Mesenchymal stem cell (in vitro differentiated cells and primary cell): ENCODE measurements around the gene CILP2.

Source experiments
- DNase-seq: peaks from one replicate; pipeline ENCODE4 v3.0.0-alpha.2; 2013
- H2AFZ ChIP-seq: one replicate; pipeline ENCODE4 v1.6.1; 2013; ENCODE audit warnings: low read depth, mild to moderate bottlenecking, control low read depth, inconsistent platforms, low read length, moderate library complexity
- H2AK5ac ChIP-seq: 2 replicates; pipeline ENCODE4 v1.6.1; 2013; ENCODE audit warnings: low read length, moderate library complexity, mild to moderate bottlenecking, inconsistent platforms; ENCODE audit not compliant: severe bottlenecking
- H2BK120ac ChIP-seq: one replicate; pipeline ENCODE4 v1.6.1; 2013; ENCODE audit warnings: low read depth, mild to moderate bottlenecking, inconsistent platforms, low read length, moderate library complexity
- H2BK12ac ChIP-seq, 2 experiments: one replicate each; pipeline ENCODE4 v1.6.1; 2013; ENCODE audit warnings: inconsistent platforms in 2 of 2, low read length in 2 of 2, mild to moderate bottlenecking in 2 of 2, moderate library complexity in 2 of 2, control low read depth in 1 of 2
- H2BK15ac ChIP-seq: one replicate; pipeline ENCODE4 v1.6.1; 2013; ENCODE audit warnings: mild to moderate bottlenecking, low read depth, inconsistent platforms; ENCODE audit not compliant: poor library complexity, severe bottlenecking
- H2BK5ac ChIP-seq: 2 replicates; pipeline ENCODE4 v1.6.1; 2013; ENCODE audit warnings: low read depth, mild to moderate bottlenecking, low read length, control low read depth, inconsistent platforms; ENCODE audit not compliant: poor library complexity, severe bottlenecking
- H3K14ac ChIP-seq, 2 experiments: one replicate each; pipeline ENCODE4 v1.6.1; 2013; ENCODE audit warnings: inconsistent platforms in 2 of 2, low read length in 2 of 2, control low read depth in 1 of 2, mild to moderate bottlenecking in 1 of 2, moderate library complexity in 1 of 2
- H3K18ac ChIP-seq, 2 experiments: one replicate each; pipeline ENCODE4 v1.6.1; 2013; ENCODE audit warnings: inconsistent platforms in 2 of 2, low read length in 2 of 2, control low read depth in 1 of 2, low read depth in 1 of 2, mild to moderate bottlenecking in 1 of 2
- H3K23ac ChIP-seq, 2 experiments: one replicate each; pipeline ENCODE4 v1.6.1; 2013; ENCODE audit warnings: inconsistent platforms in 2 of 2, low read length in 2 of 2, mild to moderate bottlenecking in 2 of 2, moderate library complexity in 2 of 2, control low read depth in 1 of 2
- H3K27ac ChIP-seq: 2 replicates; pipeline ENCODE4 v1.5.1; 2013; ENCODE audit warnings: mild to moderate bottlenecking, moderate library complexity, low read length, control low read depth, inconsistent platforms; ENCODE audit not compliant: poor library complexity, severe bottlenecking
- H3K27me3 ChIP-seq, 2 experiments: 2 replicates each; pipeline versions ENCODE4 v1.6.1 to v1.7.0; 2013; ENCODE audit warnings: low read length in 2 of 2, mild to moderate bottlenecking in 2 of 2, moderate library complexity in 2 of 2, control low read depth in 1 of 2, inconsistent platforms in 1 of 2; ENCODE audit not compliant: control insufficient read depth in 1 of 2, insufficient read depth in 1 of 2
- H3K36me3 ChIP-seq, 2 experiments: 2 replicates each; pipeline versions ENCODE4 v1.6.1 to v1.7.0; 2013; ENCODE audit warnings: low read length in 2 of 2, control low read depth in 1 of 2, inconsistent platforms in 1 of 2, low read depth in 1 of 2, mild to moderate bottlenecking in 1 of 2; ENCODE audit not compliant: insufficient read depth in 2 of 2, control insufficient read depth in 1 of 2
- H3K4ac ChIP-seq, 2 experiments: one replicate each; pipeline ENCODE4 v1.6.1; 2013; ENCODE audit warnings: inconsistent platforms in 2 of 2, low read length in 2 of 2, mild to moderate bottlenecking in 2 of 2, moderate library complexity in 2 of 2, control low read depth in 1 of 2, low read depth in 1 of 2
- H3K4me1 ChIP-seq: 2 replicates; pipeline ENCODE4 v1.6.1; 2013; ENCODE audit warnings: low read depth, low read length, control low read depth; ENCODE audit not compliant: control insufficient read depth, insufficient read depth
- H3K4me2 ChIP-seq: 2 replicates; pipeline ENCODE4 v1.6.1; 2013; ENCODE audit warnings: low read length, mild to moderate bottlenecking, inconsistent platforms; ENCODE audit not compliant: poor library complexity, severe bottlenecking
- H3K4me3 ChIP-seq, 2 experiments: 2 replicates each; pipeline versions ENCODE4 v1.5.1 to v1.7.0; 2013; ENCODE audit warnings: low read length in 2 of 2, mild to moderate bottlenecking in 2 of 2, control low read depth in 1 of 2, low read depth in 1 of 2; ENCODE audit not compliant: insufficient read depth in 1 of 2
- H3K79me1 ChIP-seq: replicated peaks from 2 replicates; pipeline ENCODE4 v1.6.1; 2013; ENCODE audit warnings: mild to moderate bottlenecking, control low read depth, low read length, inconsistent platforms; ENCODE audit not compliant: poor library complexity, severe bottlenecking
- H3K9ac ChIP-seq: 2 replicates; pipeline ENCODE4 v1.7.0; 2013; ENCODE audit warnings: mild to moderate bottlenecking, low read length, moderate library complexity
- H3K9me3 ChIP-seq: 2 replicates; pipeline ENCODE4 v1.7.0; 2013; ENCODE audit warnings: mild to moderate bottlenecking, low read length; ENCODE audit not compliant: control insufficient read depth
- H4K8ac ChIP-seq: one replicate; pipeline ENCODE4 v1.6.1; 2013; ENCODE audit warnings: inconsistent platforms, mild to moderate bottlenecking, low read length, moderate library complexity
- H4K91ac ChIP-seq: one replicate; pipeline ENCODE4 v1.6.1; 2013; ENCODE audit warnings: mild to moderate bottlenecking, low read length, inconsistent platforms
- WGBS: methylation state at CpG from one replicate; pipeline ENCODE4 v1.1.7; 2013; ENCODE audit warnings: mixed read lengths; 5-methylcytosine and 5-hydroxymethylcytosine counted together

Gene CILP2

GRCh38 chr19:19543640-19544039, 5.6 kb downstream of the CILP2 start:
- no peak overlapping the region for H3K14ac ChIP-seq

GRCh38 chr19:19544257-19544953, 6.3 kb downstream of the CILP2 start:
- peaks cover 0 to 8% of the 10 kb centered on the region in 2 experiments for H3K36me3 ChIP-seq
- H3K23ac ChIP-seq = no peak overlapping the region
- H2BK15ac ChIP-seq = no peak overlapping the region
- no peak for DNase-seq
- H4K8ac ChIP-seq = no peak overlapping the region
- 96% methylated on average over 75 of the region's 75 CpGs for WGBS
- H2BK12ac ChIP-seq = no peak overlapping the region
- H3K79me1 ChIP-seq = no peaks in the 10 kb centered on the region
- no peak overlapping the region for H4K91ac ChIP-seq
- no peak overlapping the region for H2BK5ac ChIP-seq
- peaks cover 0 to 81% of the 10 kb centered on the region in 2 experiments for H3K27me3 ChIP-seq
- H3K27ac ChIP-seq = no peak overlapping the region
- H3K14ac ChIP-seq = no peak overlapping the region
- H3K4me3 ChIP-seq = no peak overlapping the region
- H3K4ac ChIP-seq = no peak overlapping the region
- H2BK120ac ChIP-seq = no peak overlapping the region
- no peak overlapping the region for H3K9ac ChIP-seq
- H2AFZ ChIP-seq = no peak overlapping the region
- no peak overlapping the region for H2AK5ac ChIP-seq
- H3K18ac ChIP-seq = no peak overlapping the region
- no peaks in the 10 kb centered on the region for H3K9me3 ChIP-seq
- H3K4me1 ChIP-seq = peaks cover 9% of the 10 kb centered on the region
- no peak overlapping the region for H3K4me2 ChIP-seq

More at GRCh38 chr19:19543640-19544039, 5.6 kb downstream of the CILP2 start:
- no peaks in the 10 kb centered on the region for H3K79me1 ChIP-seq
- no peak overlapping the region for H3K9ac ChIP-seq
- H3K27me3 ChIP-seq = peaks cover 4 to 81% of the 10 kb centered on the region in 2 experiments
- H3K18ac ChIP-seq = no peak overlapping the region
- no peak overlapping the region for H3K27ac ChIP-seq
- H2AFZ ChIP-seq = no peak overlapping the region
- no peaks in the 10 kb centered on the region for H3K9me3 ChIP-seq
- H3K4ac ChIP-seq = no peak overlapping the region
- no peak overlapping the region for H2BK15ac ChIP-seq
- no peak overlapping the region for H4K91ac ChIP-seq
- H2BK120ac ChIP-seq = no peak overlapping the region
- no peak overlapping the region for H2AK5ac ChIP-seq
- H3K4me1 ChIP-seq = peaks cover 9% of the 10 kb centered on the region
- H3K23ac ChIP-seq = no peak overlapping the region
- H4K8ac ChIP-seq = no peak overlapping the region
- 88% methylated on average over 19 of the region's 19 CpGs for WGBS
- H2BK5ac ChIP-seq = no peak overlapping the region
- H3K36me3 ChIP-seq = peaks cover 0 to 8% of the 10 kb centered on the region in 2 experiments
- no peak overlapping the region for H2BK12ac ChIP-seq
- H3K4me3 ChIP-seq = no peak overlapping the region
- DNase-seq = no peak
- H3K4me2 ChIP-seq = no peak overlapping the region

GRCh38 chr19:19544954-19545591, 7.0 kb downstream of the CILP2 start:
- 95% methylated on average over 53 of the region's 53 CpGs for WGBS
- H3K27ac ChIP-seq = no peak overlapping the region

GRCh38 chr19:19545707-19546106, 7.6 kb downstream of the CILP2 start:
- H3K9me3 ChIP-seq = no peaks in the 10 kb centered on the region
- H2BK15ac ChIP-seq = no peak overlapping the region
- no peak overlapping the region for H2BK12ac ChIP-seq
- H3K4me1 ChIP-seq = peaks cover 18% of the 10 kb centered on the region
- H3K4ac ChIP-seq = no peak overlapping the region
- H2BK5ac ChIP-seq = no peak overlapping the region
- H3K79me1 ChIP-seq = no peaks in the 10 kb centered on the region
- H3K4me2 ChIP-seq = no peak overlapping the region
- DNase-seq = no peak
- no peak overlapping the region for H3K4me3 ChIP-seq
- H2BK120ac ChIP-seq = no peak overlapping the region
- H3K18ac ChIP-seq = no peak overlapping the region
- 95% methylated on average over 23 of the region's 23 CpGs for WGBS
- H2AFZ ChIP-seq = no peak overlapping the region
- no peak overlapping the region for H3K23ac ChIP-seq
- H3K27me3 ChIP-seq = peaks cover 0 to 78% of the 10 kb centered on the region in 2 experiments
- no peak overlapping the region for H3K9ac ChIP-seq
- H3K27ac ChIP-seq = no peak overlapping the region
- H3K36me3 ChIP-seq = peaks cover 0 to 8% of the 10 kb centered on the region in 2 experiments
- H3K14ac ChIP-seq = no peak overlapping the region
- H4K91ac ChIP-seq = no peak overlapping the region
- H2AK5ac ChIP-seq = no peak overlapping the region
- H4K8ac ChIP-seq = no peak overlapping the region

More at GRCh38 chr19:19544954-19545591, 7.0 kb downstream of the CILP2 start:
- Histone ChIP-seq H2BK120ac (no peak overlapping the region), H3K18ac (no peak overlapping the region), H2AK5ac (no peak overlapping the region), H3K9ac (no peak overlapping the region), H3K23ac (no peak overlapping the region), H3K36me3 (peaks cover 0 to 8% of the 10 kb centered on the region in 2 experiments), H3K9me3 (no peaks in the 10 kb centered on the region), H2BK15ac (peak overlapping the region; percentile 9), H3K4ac (no peak overlapping the region), H3K4me2 (no peak overlapping the region), H3K27me3 (peaks cover 0 to 81% of the 10 kb centered on the region in 2 experiments), H3K4me1 (peaks cover 12% of the 10 kb centered on the region), H2BK5ac (no peak overlapping the region), H3K14ac (no peak overlapping the region), H2BK12ac (no peak overlapping the region), H3K4me3 (no peak overlapping the region), H2AFZ (no peak overlapping the region), H4K8ac (no peak overlapping the region), H4K91ac (no peak overlapping the region), H3K79me1 (no peaks in the 10 kb centered on the region)
- no peak for DNase-seq
